GM10248 (cell line): ENCODE measurements around the gene CHST9.

Source experiments
- CTCF ChIA-PET: fragments of 300-600 bp; sonication (Branson Sonifier 250); formaldehyde crosslinking; extraction: SDS; loops from one replicate; lab custom pipeline; 2021; ENCODE audit warnings: antibody characterized with exemption; lab: Yijun Ruan, JAX
- POLR2A ChIA-PET: fragments of 350-650 bp; sonication (Branson Sonifier 250); formaldehyde crosslinking; extraction: SDS; loops from one replicate; lab custom pipeline; 2020; ENCODE audit warnings: antibody characterized with exemption; lab: Yijun Ruan, JAX
- DNase-seq: peaks from one replicate; pipeline ENCODE4 v3.0.0; 2012; ENCODE audit errors: extremely low spot score
- TF ChIP-seq, protein P1 (sequence below): IDR thresholded peaks from 2 replicates; pipeline ENCODE4 v1.5.1; 2012; ENCODE audit warnings: mild to moderate bottlenecking, low read depth; ENCODE audit errors: extremely low read depth, missing control alignments, control extremely low read depth

The CHST9 gene

DNA sequence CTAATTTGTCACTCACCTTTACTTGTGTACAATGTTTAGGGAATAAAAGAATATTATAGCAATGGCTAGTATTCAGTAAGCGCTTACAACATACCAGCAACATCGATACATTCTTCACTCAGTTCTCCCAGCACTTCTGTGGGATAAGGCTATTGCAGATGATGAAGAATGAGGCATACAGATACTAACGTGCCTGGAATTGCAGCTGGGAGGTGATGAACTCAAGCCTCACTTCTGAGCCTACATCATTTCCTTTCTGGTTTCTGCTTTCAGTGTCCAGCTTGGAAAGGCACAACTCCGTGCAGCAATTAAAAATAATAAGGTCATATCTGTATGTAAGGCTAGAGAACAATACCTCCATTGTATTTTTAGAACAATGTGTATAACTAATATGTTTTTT, 224.2 kb downstream of the CHST9 start:
- CTCF ChIA-PET: no interaction called here
- DNase-seq: no peak
- TF ChIP-seq, protein P1, sequence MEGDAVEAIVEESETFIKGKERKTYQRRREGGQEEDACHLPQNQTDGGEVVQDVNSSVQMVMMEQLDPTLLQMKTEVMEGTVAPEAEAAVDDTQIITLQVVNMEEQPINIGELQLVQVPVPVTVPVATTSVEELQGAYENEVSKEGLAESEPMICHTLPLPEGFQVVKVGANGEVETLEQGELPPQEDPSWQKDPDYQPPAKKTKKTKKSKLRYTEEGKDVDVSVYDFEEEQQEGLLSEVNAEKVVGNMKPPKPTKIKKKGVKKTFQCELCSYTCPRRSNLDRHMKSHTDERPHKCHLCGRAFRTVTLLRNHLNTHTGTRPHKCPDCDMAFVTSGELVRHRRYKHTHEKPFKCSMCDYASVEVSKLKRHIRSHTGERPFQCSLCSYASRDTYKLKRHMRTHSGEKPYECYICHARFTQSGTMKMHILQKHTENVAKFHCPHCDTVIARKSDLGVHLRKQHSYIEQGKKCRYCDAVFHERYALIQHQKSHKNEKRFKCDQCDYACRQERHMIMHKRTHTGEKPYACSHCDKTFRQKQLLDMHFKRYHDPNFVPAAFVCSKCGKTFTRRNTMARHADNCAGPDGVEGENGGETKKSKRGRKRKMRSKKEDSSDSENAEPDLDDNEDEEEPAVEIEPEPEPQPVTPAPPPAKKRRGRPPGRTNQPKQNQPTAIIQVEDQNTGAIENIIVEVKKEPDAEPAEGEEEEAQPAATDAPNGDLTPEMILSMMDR: no peak
- POLR2A ChIA-PET: no interaction called here

DNA sequence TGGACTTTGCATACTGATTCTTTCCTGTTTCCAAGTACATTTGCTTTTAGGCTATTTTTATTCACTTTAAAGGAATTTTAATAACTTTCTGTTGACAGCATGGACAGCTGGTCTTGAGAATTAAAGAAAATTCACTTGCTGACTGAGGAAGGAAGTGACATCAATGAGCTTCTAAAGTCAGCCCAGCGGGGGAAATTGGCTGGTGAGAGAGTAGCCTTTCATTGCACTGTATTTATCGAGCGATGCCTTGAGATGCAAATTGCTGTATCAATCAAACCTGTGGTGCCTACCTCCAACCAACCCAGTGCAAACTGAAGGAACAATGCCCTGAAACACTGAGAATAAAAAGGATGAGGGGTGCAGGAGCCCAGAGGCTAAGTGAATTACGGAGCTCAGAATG, 228.2 kb downstream of the CHST9 start:
- POLR2A ChIA-PET: no interaction called here
- TF ChIP-seq, protein P1: no peak
- CTCF ChIA-PET: no interaction called here
- no peak for DNase-seq

DNA sequence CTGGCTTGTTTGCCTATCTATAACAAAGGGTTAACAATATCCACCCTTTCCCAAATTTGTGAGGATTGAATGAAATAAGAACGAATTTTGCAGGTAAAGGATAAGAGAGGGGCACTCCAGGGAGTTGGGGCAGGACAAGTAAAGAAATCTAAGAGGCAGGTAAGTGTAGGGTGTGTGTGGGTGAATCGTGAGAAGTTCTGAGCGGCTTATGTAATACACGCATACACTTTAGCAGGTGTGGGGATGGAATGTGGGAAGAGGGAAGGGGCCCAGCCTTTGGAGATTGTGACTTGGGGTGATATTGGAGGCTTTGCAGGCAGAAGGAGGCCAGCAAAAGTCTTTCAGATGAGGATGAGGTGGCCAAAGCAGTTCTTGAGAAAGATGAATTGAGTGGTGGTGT, 236.4 kb downstream of the CHST9 start:
- TF ChIP-seq, protein P1: no peak
- no peak for DNase-seq
- CTCF ChIA-PET: no interaction called here
- POLR2A ChIA-PET: no interaction called here

DNA sequence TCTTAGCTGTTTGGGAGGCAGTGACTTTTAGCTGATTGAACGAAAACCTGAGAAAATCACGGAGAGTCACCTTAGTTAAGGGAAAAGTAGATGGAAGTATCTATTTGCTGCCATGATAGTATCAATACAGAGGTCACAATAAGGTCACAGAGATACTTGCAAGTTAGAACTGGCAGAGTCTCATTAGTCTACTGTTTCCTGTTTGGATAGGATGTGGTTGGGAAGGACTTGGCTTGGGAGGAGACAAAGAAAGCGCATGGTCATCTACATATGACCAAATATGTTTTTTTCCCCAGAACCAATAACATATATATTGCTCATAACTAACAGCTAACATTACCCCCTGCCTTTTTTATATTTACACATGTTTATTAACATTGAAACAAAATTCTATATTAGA, 241.2 kb downstream of the CHST9 start:
- TF ChIP-seq, protein P1: no peak
- ChIA-PET POLR2A (no interaction called here), CTCF (no interaction called here)
- no peak for DNase-seq

DNA sequence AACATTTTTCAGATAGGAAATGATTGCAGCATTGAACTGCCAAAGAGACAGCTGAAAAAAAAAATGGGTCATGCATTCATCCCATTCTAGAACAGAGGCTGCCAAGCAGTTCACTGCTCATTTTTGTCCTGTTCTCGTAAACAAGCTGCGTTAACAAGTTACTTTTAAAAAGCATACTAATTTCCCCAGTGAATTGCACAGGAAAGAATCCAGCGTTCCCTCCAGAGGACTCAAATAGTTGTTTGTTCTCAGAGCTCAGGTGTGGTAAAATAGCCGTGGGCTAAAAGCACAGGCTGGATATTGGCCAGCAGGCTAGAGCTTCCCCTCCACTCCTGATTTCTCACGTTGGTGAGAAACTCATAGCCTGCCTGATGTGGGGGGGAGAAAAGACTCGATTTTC, 243.5 kb downstream of the CHST9 start:
- no peak for DNase-seq

DNA sequence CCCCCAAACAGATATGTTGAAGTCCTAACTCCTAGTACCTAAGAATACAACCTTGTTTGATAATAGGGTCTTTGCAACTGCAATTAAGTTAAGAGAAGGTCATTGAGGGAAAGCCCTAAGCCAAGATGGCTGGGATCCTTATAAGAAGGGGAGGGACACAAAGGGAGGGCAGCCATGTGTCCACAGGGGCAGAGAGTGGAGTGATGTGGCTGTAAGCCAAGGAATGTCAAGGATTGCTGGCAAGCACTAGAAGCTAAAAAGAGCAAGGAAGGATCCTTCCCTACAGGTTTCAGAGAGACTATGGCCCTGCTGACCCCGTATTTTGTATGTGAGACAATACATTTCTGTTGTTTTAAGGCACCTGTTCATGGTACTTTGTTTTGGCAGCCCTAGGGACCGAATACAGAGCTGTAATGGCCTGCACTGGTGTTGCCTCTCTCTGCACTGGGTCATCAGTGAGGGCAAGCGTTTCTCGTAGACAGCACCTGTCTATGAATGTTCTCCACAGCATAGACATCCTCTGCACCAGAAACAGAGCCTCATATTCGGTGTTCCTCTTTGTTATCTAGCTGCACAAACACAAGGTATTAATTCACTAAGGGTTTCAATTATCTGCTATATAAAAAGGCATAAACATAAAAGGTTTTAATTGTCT, 244.2 kb downstream of the CHST9 start:
- DNase-seq: no peak
- TF ChIP-seq, protein P1: no peak
- POLR2A ChIA-PET: no interaction called here
- CTCF ChIA-PET: no interaction called here

More for the DNA sequence above, 243.5 kb downstream of the CHST9 start:
- TF ChIP-seq, protein P1: no peak
- POLR2A ChIA-PET: no interaction called here
- CTCF ChIA-PET: no interaction called here
